Measurements from ENCODE around the gene MISFA.
"Not testable (repeated sequence)": the region's sequence is repeated elsewhere in the genome, so short reads cannot be mapped to it uniquely, and the experiment has no call there.

MISFA gene
- 0.27 to 1.5 (median 0.81) reads per million in 18 experiments for total RNA-seq

GRCh38 chr11:18599739-18600230 lies at the start of gene MISFA:
MISFA (plus strand) TSS chr11:18599789; CDS start chr11:18599929, 140 bp downstream.
- no peak for DNase-seq

- no peak for DNase-seq
Observed at GRCh38 chr11:18563090-18563730, 36.4 kb upstream of the MISFA start.

- DNase-seq = no peak
Observed at GRCh38 chr11:18564149-18564548, 35.4 kb upstream of the MISFA start.

- no peak for DNase-seq
Observed at GRCh38 chr11:18566406-18566805, 33.2 kb upstream of the MISFA start.

GRCh38 chr11:18567081-18567480 lies 32.5 kb upstream of the MISFA start:
- DNase-seq = no peak

- no peak for DNase-seq
Observed at GRCh38 chr11:18575361-18575760, 24.2 kb upstream of the MISFA start.

GRCh38 chr11:18578975-18579598 lies 20.5 kb upstream of the MISFA start:
- no peak for DNase-seq

GRCh38 chr11:18580113-18580766 lies 19.3 kb upstream of the MISFA start:
- no peak for DNase-seq

- DNase-seq = no peak
Observed at GRCh38 chr11:18581825-18582224, 17.8 kb upstream of the MISFA start.

GRCh38 chr11:18588297-18589252 lies 11.0 kb upstream of the MISFA start, which contains the start of gene UEVLD:
UEVLD (minus strand) TSS chr11:18588734; CDS start chr11:18588654, 80 bp downstream.
- peak; percentile 83 to 90 for DNase-seq

- no peak for DNase-seq
Observed at GRCh38 chr11:18590571-18590970, 9.0 kb upstream of the MISFA start.

GRCh38 chr11:18594088-18594487 lies 5.5 kb upstream of the MISFA start:
- DNase-seq = not testable (repeated sequence)

- DNase-seq = no peak
Observed at GRCh38 chr11:18594999-18595749, 4.4 kb upstream of the MISFA start.

- DNase-seq = no peak
Observed at GRCh38 chr11:18600915-18601569, 1.5 kb downstream of the MISFA start.

- DNase-seq = no peak
Observed at GRCh38 chr11:18608376-18608775, 8.8 kb downstream of the MISFA start.

- DNase-seq = no peak
Observed at GRCh38 chr11:18611196-18611595, 11.6 kb downstream of the MISFA start.

GRCh38 chr11:18612394-18612793 lies 12.8 kb downstream of the MISFA start:
- DNase-seq = no peak

GRCh38 chr11:18614667-18615066 lies 15.1 kb downstream of the MISFA start:
- DNase-seq = no peak

GRCh38 chr11:18615628-18616392 lies 16.2 kb downstream of the MISFA start:
- DNase-seq = peak; percentile 66 to 91

- peak; percentile 2 to 7 for DNase-seq
Observed at GRCh38 chr11:18617688-18618341, 18.2 kb downstream of the MISFA start.

Data from inflammatory macrophage (primary cell).